HG02798 (cell line): Measurements from ENCODE around the gene TRIOBP.

Experiments used
- ATAC-seq: cut with Tn5 transposase; IDR thresholded peaks from one replicate; pipeline ENCODE4 v1.9.1; 2021; ENCODE audit warnings: mild to moderate bottlenecking; ENCODE audit not compliant: unreplicated experiment, poor library complexity

Gene TRIOBP

GRCh38 chr22:37748659-37749058 lies 51.8 kb downstream of the TRIOBP start:
- no peak for ATAC-seq

GRCh38 chr22:37749226-37749625 lies 52.4 kb downstream of the TRIOBP start:
- no peak for ATAC-seq

GRCh38 chr22:37749831-37750595 lies 53.2 kb downstream of the TRIOBP start:
- ATAC-seq = no peak

GRCh38 chr22:37750596-37751162 lies 53.8 kb downstream of the TRIOBP start:
- no peak for ATAC-seq

GRCh38 chr22:37751449-37752188 lies 54.8 kb downstream of the TRIOBP start:
- no peak for ATAC-seq

GRCh38 chr22:37752189-37753087 lies 55.6 kb downstream of the TRIOBP start:
- ATAC-seq = no peak

GRCh38 chr22:37753746-37754145 lies 56.9 kb downstream of the TRIOBP start:
- ATAC-seq = no peak

GRCh38 chr22:37757663-37758062 lies 60.8 kb downstream of the TRIOBP start:
- no peak for ATAC-seq

- no peak for ATAC-seq
Observed at GRCh38 chr22:37758694-37759093, 61.8 kb downstream of the TRIOBP start.

GRCh38 chr22:37759281-37759680 lies 62.4 kb downstream of the TRIOBP start:
- no peak for ATAC-seq

GRCh38 chr22:37760152-37760551 lies 63.3 kb downstream of the TRIOBP start:
- no peak for ATAC-seq

GRCh38 chr22:37762389-37762836 lies 65.6 kb downstream of the TRIOBP start:
- ATAC-seq = no peak

GRCh38 chr22:37763012-37763411 lies 66.2 kb downstream of the TRIOBP start:
- ATAC-seq = no peak

GRCh38 chr22:37763652-37764051 lies 66.8 kb downstream of the TRIOBP start:
- no peak for ATAC-seq

- ATAC-seq = no peak
Observed at GRCh38 chr22:37764622-37765021, 67.8 kb downstream of the TRIOBP start.

GRCh38 chr22:37765498-37765897 lies 68.7 kb downstream of the TRIOBP start:
- no peak for ATAC-seq

GRCh38 chr22:37765953-37766576 lies 69.2 kb downstream of the TRIOBP start:
- ATAC-seq = no peak

- ATAC-seq = no peak
Observed at GRCh38 chr22:37768273-37768672, 71.4 kb downstream of the TRIOBP start.

- ATAC-seq = no peak
Observed at GRCh38 chr22:37769056-37769455, 72.2 kb downstream of the TRIOBP start.

- no peak for ATAC-seq
Observed at GRCh38 chr22:37771081-37771480, 74.2 kb downstream of the TRIOBP start.
